Smooth muscle cell (in vitro differentiated cells): ENCODE results near the gene ACTA2. TPM values are rescaled to one million over a fixed set of nuclear protein-coding genes. Genes with fewer than 3 reads are reported as not detected.

Source experiments
- DNase-seq: peaks from one replicate; lab custom pipeline; 2025; ENCODE audit not compliant: unreplicated experiment; lab: John Stamatoyannopoulos, UW
- H2AFZ ChIP-seq: fragments of 200-600 bp; sonication (generic); 2 replicates; pipeline ENCODE4 v1.6.0; 2016; ENCODE audit warnings: antibody characterized with exemption, low read depth, mild to moderate bottlenecking
- H3F3A ChIP-seq: fragments of 200-600 bp; sonication (generic); 2 replicates; pipeline ENCODE4 v1.6.0; 2017; ENCODE audit warnings: antibody characterized with exemption, low read depth
- H3K27ac ChIP-seq: fragments of 200-600 bp; sonication (generic); 2 replicates; pipeline ENCODE4 v1.5.1; 2016; ENCODE audit warnings: low read depth, mild to moderate bottlenecking
- H3K27me3 ChIP-seq: fragments of 200-600 bp; sonication (generic); 2 replicates; pipeline ENCODE4 v1.6.1; 2016; ENCODE audit warnings: low read depth, mild to moderate bottlenecking
- H3K36me3 ChIP-seq: fragments of 200-600 bp; sonication (generic); 2 replicates; pipeline ENCODE4 v1.5.1; 2016; ENCODE audit warnings: low read depth
- H3K4me1 ChIP-seq: fragments of 200-600 bp; sonication (generic); 2 replicates; pipeline ENCODE4 v1.5.1; 2016; ENCODE audit warnings: low read depth
- H3K4me2 ChIP-seq: fragments of 200-600 bp; sonication (generic); 2 replicates; pipeline ENCODE4 v1.6.0; 2016; ENCODE audit warnings: mild to moderate bottlenecking
- H3K4me3 ChIP-seq: fragments of 200-600 bp; sonication (generic); 2 replicates; pipeline ENCODE4 v1.5.1; 2016; ENCODE audit warnings: mild to moderate bottlenecking
- H3K79me2 ChIP-seq: fragments of 200-600 bp; sonication (generic); 2 replicates; pipeline ENCODE4 v1.6.0; 2016; ENCODE audit warnings: low read depth, mild to moderate bottlenecking
- H3K9ac ChIP-seq: fragments of 200-600 bp; sonication (generic); 2 replicates; pipeline ENCODE4 v1.6.0; 2016; ENCODE audit warnings: low read depth
- H3K9me3 ChIP-seq: fragments of 200-600 bp; sonication (generic); replicated peaks from 2 replicates; pipeline ENCODE4 v1.5.1; 2016; ENCODE audit warnings: low read depth
- H4K20me1 ChIP-seq: fragments of 200-600 bp; sonication (generic); 2 replicates; pipeline ENCODE4 v1.6.0; 2016; ENCODE audit warnings: low read depth
- WGBS: methylation state at CpG from one replicate; pipeline ENCODE4 v1.1.7; 2016; ENCODE audit warnings: low lambda C conversion rate; 5-methylcytosine and 5-hydroxymethylcytosine counted together
- polyA plus RNA-seq: library from polyadenylated mRNA; unstranded; fragments of >200 nt; fragmentation: Nextera tagmentation; extraction: Ambion mirVana; gene quantifications from 2 replicates; pipeline ENCODE4 v1.2.1, GENCODE V29; 2016
- total RNA-seq: library from RNA; depleted of rRNA; stranded (reverse); fragments of >200 nt; gene quantifications from 2 replicates; pipeline ENCODE4 v1.2.3, GENCODE V29; 2014
- TF ChIP-seq, protein P1 (sequence below): fragments of 200-600 bp; sonication (generic); IDR thresholded peaks from 2 replicates; pipeline ENCODE4 v1.5.1; 2017; ENCODE audit warnings: borderline replicate concordance, mild to moderate bottlenecking, antibody characterized with exemption; ENCODE audit not compliant: insufficient read depth, poor library complexity, severe bottlenecking

The ACTA2 gene
- total and polyA plus RNA-seq, 2 experiments from 2014 or later = 2,305 to 4,814 TPM

DNA sequence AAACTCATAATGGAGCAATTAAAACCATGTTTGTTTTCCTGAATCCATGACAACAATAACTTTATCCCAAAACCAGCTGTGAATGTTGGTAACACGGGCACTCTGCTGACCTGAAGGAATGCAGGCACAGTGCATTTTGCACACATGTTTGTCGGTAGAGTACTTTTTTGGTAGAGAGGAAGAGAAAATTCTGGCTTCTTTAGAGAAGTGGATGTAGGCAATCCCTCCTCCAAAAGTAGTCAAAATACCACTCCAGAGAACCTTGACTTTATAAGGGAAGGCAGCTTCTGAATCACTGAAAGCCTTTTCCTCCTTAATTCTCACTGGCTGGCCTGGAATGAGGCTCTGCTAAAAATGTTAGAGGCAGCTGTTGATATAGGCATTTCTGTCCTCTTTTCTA, 15.8 kb upstream of the ACTA2 start:
- Histone ChIP-seq H3K4me3 (no peak overlapping the region), H3K36me3 (no peaks in the 10 kb centered on the region), H3K27ac (peak overlapping the region; percentile 38), H3K9me3 (no peaks in the 10 kb centered on the region), H3K79me2 (peaks cover 4% of the 10 kb centered on the region), H3K27me3 (no peaks in the 10 kb centered on the region), H3F3A (no peaks in the 10 kb centered on the region), H3K4me2 (peak overlapping the region; percentile 61), H2AFZ (peak overlapping the region; percentile 31), H4K20me1 (no peaks in the 10 kb centered on the region), H3K9ac (no peak overlapping the region), H3K4me1 (peaks cover 7% of the 10 kb centered on the region)
- no peak for DNase-seq
- TF ChIP-seq, protein P1, sequence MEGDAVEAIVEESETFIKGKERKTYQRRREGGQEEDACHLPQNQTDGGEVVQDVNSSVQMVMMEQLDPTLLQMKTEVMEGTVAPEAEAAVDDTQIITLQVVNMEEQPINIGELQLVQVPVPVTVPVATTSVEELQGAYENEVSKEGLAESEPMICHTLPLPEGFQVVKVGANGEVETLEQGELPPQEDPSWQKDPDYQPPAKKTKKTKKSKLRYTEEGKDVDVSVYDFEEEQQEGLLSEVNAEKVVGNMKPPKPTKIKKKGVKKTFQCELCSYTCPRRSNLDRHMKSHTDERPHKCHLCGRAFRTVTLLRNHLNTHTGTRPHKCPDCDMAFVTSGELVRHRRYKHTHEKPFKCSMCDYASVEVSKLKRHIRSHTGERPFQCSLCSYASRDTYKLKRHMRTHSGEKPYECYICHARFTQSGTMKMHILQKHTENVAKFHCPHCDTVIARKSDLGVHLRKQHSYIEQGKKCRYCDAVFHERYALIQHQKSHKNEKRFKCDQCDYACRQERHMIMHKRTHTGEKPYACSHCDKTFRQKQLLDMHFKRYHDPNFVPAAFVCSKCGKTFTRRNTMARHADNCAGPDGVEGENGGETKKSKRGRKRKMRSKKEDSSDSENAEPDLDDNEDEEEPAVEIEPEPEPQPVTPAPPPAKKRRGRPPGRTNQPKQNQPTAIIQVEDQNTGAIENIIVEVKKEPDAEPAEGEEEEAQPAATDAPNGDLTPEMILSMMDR = no peak
- 69% methylated on average over 2 of the region's 2 CpGs for WGBS

- WGBS = 67% methylated on average over 3 of the region's 3 CpGs
- DNase-seq = no peak
- Histone ChIP-seq H3K4me2 (no peak overlapping the region), H3K79me2 (peaks cover 4% of the 10 kb centered on the region), H2AFZ (no peak overlapping the region), H3K36me3 (no peaks in the 10 kb centered on the region), H3K9me3 (no peaks in the 10 kb centered on the region), H3K4me1 (peaks cover 7% of the 10 kb centered on the region), H3K27ac (no peak overlapping the region), H4K20me1 (no peaks in the 10 kb centered on the region), H3K4me3 (no peak overlapping the region), H3K27me3 (no peaks in the 10 kb centered on the region), H3F3A (no peaks in the 10 kb centered on the region), H3K9ac (no peak overlapping the region)
- TF ChIP-seq, protein P1 = no peak
These were observed 14.2 kb upstream of the ACTA2 start for GRCh38 chr10:88966797-88967196.

- DNase-seq = no peak
- no peaks in the 10 kb centered on the region for H3K9me3 ChIP-seq
- H3K4me3 ChIP-seq = no peak overlapping the region
- H3K9ac ChIP-seq = no peak overlapping the region
- H4K20me1 ChIP-seq = no peaks in the 10 kb centered on the region
- no peaks in the 10 kb centered on the region for H3K79me2 ChIP-seq
- no peak overlapping the region for H3K27ac ChIP-seq
- peak overlapping the region; percentile 18 for H3K4me2 ChIP-seq
- TF ChIP-seq, protein P1 = no peak
- peak overlapping the region; percentile 28 for H2AFZ ChIP-seq
- peaks cover 7% of the 10 kb centered on the region for H3K4me1 ChIP-seq
- WGBS = 55% methylated on average over 3 of the region's 3 CpGs
- H3K36me3 ChIP-seq = no peaks in the 10 kb centered on the region
- H3F3A ChIP-seq = no peaks in the 10 kb centered on the region
- no peaks in the 10 kb centered on the region for H3K27me3 ChIP-seq
These were observed 12.4 kb upstream of the ACTA2 start for GRCh38 chr10:88964869-88965415.

GRCh38 chr10:88964360-88964759, 11.8 kb upstream of the ACTA2 start:
- Histone ChIP-seq H4K20me1 (no peaks in the 10 kb centered on the region), H2AFZ (peak overlapping the region; percentile 28), H3K36me3 (no peaks in the 10 kb centered on the region), H3K79me2 (no peaks in the 10 kb centered on the region), H3F3A (no peaks in the 10 kb centered on the region), H3K4me1 (peaks cover 7% of the 10 kb centered on the region), H3K4me2 (no peak overlapping the region), H3K9ac (no peak overlapping the region), H3K27ac (no peak overlapping the region), H3K9me3 (no peaks in the 10 kb centered on the region), H3K4me3 (no peak overlapping the region), H3K27me3 (no peaks in the 10 kb centered on the region)
- whole genome bisulfite sequencing = 100% methylated on average over 1 of the region's 1 CpG
- TF ChIP-seq, protein P1 = no peak
- DNase-seq = no peak
